Motor neuron (in vitro differentiated cells): ENCODE data around the gene MGAT5. TPM values are rescaled to one million over a fixed set of nuclear protein-coding genes. Genes with fewer than 3 reads are reported as not detected.

Source experiments
- ATAC-seq, 8 experiments: fragments of 200-7000 bp; cut with Tn5 transposase; replicated peaks in 6 of 8; 2 replicates each; pipeline ENCODE4 v1.8.0; 2021; ENCODE audit warnings: mild to moderate bottlenecking in 8 of 8, moderate library complexity in 8 of 8
- H3K27ac ChIP-seq, 2 donors: fragments of 250-450 bp; sonication (Bioruptor Pico); 2 replicates each; pipeline ENCODE4 v1.9.0; 2021; ENCODE audit warnings: antibody characterized with exemption in 2 of 2, mild to moderate bottlenecking in 2 of 2, moderate library complexity in 1 of 2
- H3K4me1 ChIP-seq, 2 donors: fragments of 250-450 bp; sonication (Bioruptor Pico); replicated peaks in 1 of 2; 2 replicates each; pipeline ENCODE4 v1.6.1; 2021; ENCODE audit warnings: antibody characterized with exemption in 2 of 2, mild to moderate bottlenecking in 2 of 2, moderate library complexity in 1 of 2
- H3K4me3 ChIP-seq, 5 donors: fragments of 250-450 bp; sonication (Bioruptor Pico); 2 replicates each; pipeline ENCODE4 v1.9.0; 2021; ENCODE audit warnings: antibody characterized with exemption in 5 of 5, mild to moderate bottlenecking in 5 of 5, moderate library complexity in 4 of 5
- WGBS, 10 experiments: fragments of 450-650 bp; shearing (Covaris generic); methylation state at CpG; one replicate each; pipeline ENCODE4 v1.0.0; 2022; 5-methylcytosine and 5-hydroxymethylcytosine counted together
- in situ Hi-C, 9 experiments: fragments of 400-800 bp; cut with MboI; loops; one replicate each; pipeline ENCODE4 v1.15.0; 2021; ENCODE audit warnings: low sequenced_read_pairs in 9 of 9, low pct_unique_long_range_greater_than_20kb in 2 of 9; ENCODE audit not compliant: unreplicated experiment in 9 of 9
- total RNA-seq, 8 experiments: library from RNA; unstranded; fragments of 300-600 nt; gene quantifications; 2 replicates each; pipeline versions ENCODE4 v1.2.3 to v1.2.4, GENCODE V29; 2022

The MGAT5 gene
- total RNA-seq, 8 experiments from 2014 or later, result 10.3 to 54.4 (median 33.6) TPM

- WGBS, 10 experiments, result 0 to 100% (median 98%) methylated on average over 1 to 3 of the region's 3 CpGs
- in situ Hi-C loops, result loop anchor here in 7 of 9 experiments (25.0 kb wide), 3 partner anchors 184 to 534 kb away; no protein-coding TSS in a partner anchor
- Histone ChIP-seq H3K4me3 (no peak overlapping the region), H3K4me1 (peaks cover 8 to 16% of the 10 kb centered on the region in 2 donors), H3K27ac (no peak overlapping the region)
- no peak for ATAC-seq
These were observed 167.0 kb downstream of the MGAT5 start for GRCh38 chr2:134420920-134421319.

GRCh38 chr2:134421556-134422328, 167.9 kb downstream of the MGAT5 start:
- Histone ChIP-seq H3K4me3 (no peak overlapping the region), H3K27ac (no peak overlapping the region), H3K4me1 (peaks cover 8 to 16% of the 10 kb centered on the region in 2 donors)
- in situ Hi-C loops, result loop anchor here in 7 of 9 experiments (25.0 kb wide), 3 partner anchors 184 to 534 kb away; no protein-coding TSS in a partner anchor
- 20 to 100% (median 89%) methylated on average over 1 to 7 of the region's 7 CpGs for WGBS, 10 experiments
- no peak for ATAC-seq

- WGBS, 10 experiments, result 92 to 100% (median 99%) methylated on average over 2 to 6 of the region's 6 CpGs; no CpG with 5 or more reads in 1 of the 10 experiments
- no peak for ATAC-seq
- Histone ChIP-seq H3K27ac (no peak overlapping the region), H3K4me3 (no peak overlapping the region), H3K4me1 (no peaks in the 10 kb centered on the region)
- in situ Hi-C loops, result loop anchor here in 2 of 9 experiments (25.0 kb wide), 2 partner anchors 314 to 539 kb away; no protein-coding TSS in a partner anchor
These were observed 172.0 kb downstream of the MGAT5 start for GRCh38 chr2:134425724-134426496.

GRCh38 chr2:134426721-134427120, 172.8 kb downstream of the MGAT5 start:
- Histone ChIP-seq H3K4me3 (no peak overlapping the region), H3K27ac (no peak overlapping the region), H3K4me1 (no peaks in the 10 kb centered on the region)
- in situ Hi-C loops, result loop anchor here in 2 of 9 experiments (25.0 kb wide), 2 partner anchors 314 to 539 kb away; no protein-coding TSS in a partner anchor
- no peak for ATAC-seq
- 83 to 100% (median 100%) methylated on average over 1 to 3 of the region's 3 CpGs; no CpG with 5 or more reads in 2 of the 10 experiments for WGBS, 10 experiments

GRCh38 chr2:134429886-134430285, 176.0 kb downstream of the MGAT5 start:
- in situ Hi-C loops, result loop anchor here in 2 of 9 experiments (25.0 kb wide), 2 partner anchors 318 to 543 kb away; no protein-coding TSS in a partner anchor
- no peaks in the 10 kb centered on the region for H3K4me1 ChIP-seq
- H3K27ac ChIP-seq, result no peak overlapping the region
- 80 to 100% (median 96%) methylated on average over 1 to 3 of the region's 4 CpGs; no CpG with 5 or more reads in 3 of the 10 experiments for WGBS, 10 experiments
- H3K4me3 ChIP-seq, result no peak overlapping the region
- ATAC-seq, result no peak

- ATAC-seq, result peak in 5 of 8 experiments; percentile 26 to 84 (median 53)
- H3K27ac ChIP-seq, result no peak overlapping the region
- H3K4me3 ChIP-seq, result no peak overlapping the region
- H3K4me1 ChIP-seq, result no peaks in the 10 kb centered on the region
- in situ Hi-C loops, result loop anchor here in 2 of 9 experiments (25.0 kb wide), 2 partner anchors 320 to 545 kb away; no protein-coding TSS in a partner anchor
- WGBS, 10 experiments, result 20 to 46% (median 39%) methylated on average over 1 to 2 of the region's 2 CpGs; no CpG with 5 or more reads in 7 of the 10 experiments
These were observed 178.1 kb downstream of the MGAT5 start for GRCh38 chr2:134431838-134432434.

GRCh38 chr2:134432435-134432883, 178.6 kb downstream of the MGAT5 start:
- WGBS, 10 experiments, result 96 to 100% (median 100%) methylated on average over 1 to 3 of the region's 3 CpGs; no CpG with 5 or more reads in 5 of the 10 experiments
- no peaks in the 10 kb centered on the region for H3K4me1 ChIP-seq
- no peak overlapping the region for H3K27ac ChIP-seq
- H3K4me3 ChIP-seq, result no peak overlapping the region
- no peak for ATAC-seq
- in situ Hi-C loops, result loop anchor here in 2 of 9 experiments (25.0 kb wide), 2 partner anchors 320 to 545 kb away; no protein-coding TSS in a partner anchor

GRCh38 chr2:134433469-134433868, 179.6 kb downstream of the MGAT5 start:
- Histone ChIP-seq H3K27ac (no peak overlapping the region), H3K4me3 (no peak overlapping the region), H3K4me1 (no peaks in the 10 kb centered on the region)
- in situ Hi-C loops, result loop anchor here in 2 of 9 experiments (25.0 kb wide), 2 partner anchors 321 to 546 kb away; no protein-coding TSS in a partner anchor
- ATAC-seq, result no peak
- WGBS, 10 experiments, result 80 to 100% (median 92%) methylated on average over 1 to 7 of the region's 7 CpGs

- Histone ChIP-seq H3K4me3 (no peak overlapping the region), H3K4me1 (no peaks in the 10 kb centered on the region), H3K27ac (no peak overlapping the region)
- WGBS, 10 experiments, result 82 to 100% (median 91%) methylated on average over 2 to 6 of the region's 6 CpGs; no CpG with 5 or more reads in 3 of the 10 experiments
- in situ Hi-C loops, result loop anchor here in 2 of 9 experiments (25.0 kb wide), 2 partner anchors 322 to 547 kb away; no protein-coding TSS in a partner anchor
- ATAC-seq, result no peak
These were observed 180.1 kb downstream of the MGAT5 start for GRCh38 chr2:134433979-134434378.

GRCh38 chr2:134435505-134435904, 181.6 kb downstream of the MGAT5 start:
- in situ Hi-C loops, result loop anchor here in 2 of 9 experiments (25.0 kb wide), 2 partner anchors 323 to 548 kb away; no protein-coding TSS in a partner anchor
- H3K4me3 ChIP-seq, result no peak overlapping the region

GRCh38 chr2:134435936-134436335, 182.1 kb downstream of the MGAT5 start:
- in situ Hi-C loops, result loop anchor here in 2 of 9 experiments (25.0 kb wide), 2 partner anchors 324 to 549 kb away; no protein-coding TSS in a partner anchor

More at GRCh38 chr2:134435505-134435904, 181.6 kb downstream of the MGAT5 start:
- ATAC-seq, result no peak
- H3K27ac ChIP-seq, result no peak overlapping the region
- WGBS, 10 experiments, result 60 to 100% (median 91%) methylated on average over 2 to 4 of the region's 4 CpGs; no CpG with 5 or more reads in 2 of the 10 experiments
- no peaks in the 10 kb centered on the region for H3K4me1 ChIP-seq

GRCh38 chr2:134436706-134437105, 182.8 kb downstream of the MGAT5 start:
- no peak for ATAC-seq
- in situ Hi-C loops, result loop anchor here in 2 of 9 experiments (25.0 kb wide), 2 partner anchors 324 to 549 kb away; no protein-coding TSS in a partner anchor
- WGBS, 10 experiments, result 80 to 100% (median 93%) methylated on average over 1 to 6 of the region's 7 CpGs; no CpG with 5 or more reads in 4 of the 10 experiments
- Histone ChIP-seq H3K27ac (no peak overlapping the region), H3K4me1 (no peaks in the 10 kb centered on the region), H3K4me3 (no peak overlapping the region)

More at GRCh38 chr2:134435936-134436335, 182.1 kb downstream of the MGAT5 start:
- Histone ChIP-seq H3K27ac (no peak overlapping the region), H3K4me3 (no peak overlapping the region), H3K4me1 (no peaks in the 10 kb centered on the region)
- no peak for ATAC-seq
